ENCODE measurements around the gene FILIP1L. TPM values are rescaled to one million over a fixed set of nuclear protein-coding genes. Genes with fewer than 3 reads are reported as not detected.

FILIP1L gene
- total RNA-seq, 1 donor from 2014 or later = 136 TPM

DNA sequence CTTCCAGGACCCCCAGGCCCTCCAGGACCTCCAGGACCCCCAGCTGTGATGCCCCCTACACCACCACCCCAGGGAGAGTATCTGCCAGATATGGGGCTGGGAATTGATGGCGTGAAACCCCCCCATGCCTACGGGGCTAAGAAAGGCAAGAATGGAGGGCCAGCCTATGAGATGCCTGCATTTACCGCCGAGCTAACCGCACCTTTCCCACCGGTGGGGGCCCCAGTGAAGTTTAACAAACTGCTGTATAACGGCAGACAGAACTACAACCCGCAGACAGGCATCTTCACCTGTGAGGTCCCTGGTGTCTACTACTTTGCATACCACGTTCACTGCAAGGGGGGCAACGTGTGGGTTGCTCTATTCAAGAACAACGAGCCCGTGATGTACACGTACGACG, 318.7 kb downstream of the FILIP1L start:
- DNase-seq (ENCODE audit: low spot score) = no peak

DNA sequence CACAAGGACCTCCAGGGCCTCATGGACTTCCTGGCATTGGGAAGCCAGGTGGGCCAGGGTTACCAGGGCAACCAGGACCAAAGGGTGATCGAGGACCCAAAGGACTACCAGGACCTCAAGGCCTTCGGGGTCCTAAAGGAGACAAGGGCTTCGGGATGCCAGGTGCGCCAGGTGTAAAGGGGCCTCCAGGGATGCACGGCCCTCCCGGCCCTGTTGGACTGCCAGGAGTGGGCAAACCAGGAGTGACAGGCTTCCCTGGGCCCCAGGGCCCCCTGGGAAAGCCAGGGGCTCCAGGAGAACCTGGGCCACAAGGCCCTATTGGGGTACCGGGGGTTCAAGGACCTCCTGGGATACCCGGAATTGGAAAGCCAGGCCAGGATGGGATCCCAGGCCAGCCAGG, 319.8 kb downstream of the FILIP1L start:
- no peak for DNase-seq (ENCODE audit: low spot score)

DNA sequence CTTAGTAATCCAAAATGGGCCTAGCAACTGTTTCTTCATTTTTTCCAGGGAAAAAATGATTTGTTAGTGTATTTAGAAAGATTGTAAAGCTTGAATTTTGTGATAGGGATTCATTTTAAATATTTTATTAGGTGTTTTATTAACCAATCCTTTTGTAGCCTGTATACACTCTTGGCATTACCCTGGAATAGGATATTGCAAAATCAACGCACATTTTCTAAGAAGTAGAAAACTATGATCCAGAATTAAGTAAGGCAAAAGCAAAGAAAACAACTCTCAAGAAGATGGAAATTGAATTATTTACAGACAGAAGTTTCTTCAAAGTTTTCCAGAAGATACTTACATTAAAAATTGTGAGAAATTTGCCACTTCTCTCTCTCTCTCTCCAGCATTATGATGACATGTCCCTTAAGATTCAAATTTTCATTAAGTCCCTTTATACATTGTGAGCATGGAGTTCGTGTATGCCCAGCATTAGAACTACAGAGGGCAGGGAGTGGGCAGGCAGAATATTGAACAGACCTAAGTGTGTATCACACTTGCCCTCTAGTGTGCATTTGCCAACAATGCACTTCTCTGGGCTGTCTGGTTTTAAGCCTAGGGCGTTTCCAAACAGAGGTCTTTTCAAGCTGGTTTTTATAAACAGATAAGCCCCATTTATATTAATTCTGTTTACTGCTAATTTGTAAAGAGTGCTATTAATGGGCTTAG, 325.1 kb downstream of the FILIP1L start:
- no peak for DNase-seq (ENCODE audit: low spot score)

Other genes with a start within 250 kb of the FILIP1L start
- gene TBC1D23, start 146.5 kb upstream of the FILIP1L start, total RNA-seq = 44.7 TPM
- gene NIT2, start 220.3 kb upstream of the FILIP1L start, total RNA-seq = 64.2 TPM